CD4-positive, alpha-beta memory T cell (primary cell): Measurements from ENCODE around the gene LIPT2. TPM values are rescaled to one million over a fixed set of nuclear protein-coding genes. Genes with fewer than 3 reads are reported as not detected.

Source experiments
- CTCF ChIA-PET: fragments of 350-600 bp; sonication (Branson Sonifier 250); formaldehyde crosslinking; loops from one replicate; lab custom pipeline; 2021; ENCODE audit warnings: inconsistent platforms; ENCODE audit not compliant: partially characterized antibody; lab: Charles Lee
- POLR2A ChIA-PET: fragments of 350-600 bp; sonication (Branson Sonifier 250); formaldehyde crosslinking; loops from one replicate; lab custom pipeline; 2021; ENCODE audit not compliant: partially characterized antibody; lab: Charles Lee
- DNase-seq, 5 donors: peaks; one replicate each; pipeline versions ENCODE4 v3.0.0 to v3.0.0-alpha.2; 2020 to 2022; ENCODE audit warnings: mixed read lengths in 1 of 5
- H3K27ac ChIP-seq: one replicate; pipeline ENCODE4 v1.7.0; 2013; ENCODE audit warnings: low read depth, low read length
- H3K27me3 ChIP-seq: 2 replicates; pipeline ENCODE4 v1.7.0; 2013; ENCODE audit warnings: mild to moderate bottlenecking, low read length, moderate library complexity; ENCODE audit not compliant: insufficient read depth
- H3K36me3 ChIP-seq: 2 replicates; pipeline ENCODE4 v1.7.0; 2013; ENCODE audit warnings: mild to moderate bottlenecking, low read length, moderate library complexity; ENCODE audit not compliant: insufficient read depth
- H3K4me1 ChIP-seq: 2 replicates; pipeline ENCODE4 v1.7.0; 2013; ENCODE audit warnings: mild to moderate bottlenecking, low read length, moderate library complexity; ENCODE audit not compliant: insufficient read depth
- H3K4me3 ChIP-seq, 2 donors: one replicate each; pipeline ENCODE4 v1.7.0; 2013; ENCODE audit warnings: low read length in 2 of 2, mild to moderate bottlenecking in 1 of 2
- H3K9me3 ChIP-seq, 2 donors: one replicate each; pipeline ENCODE4 v1.7.0; 2013; ENCODE audit warnings: low read length in 2 of 2, control low read depth in 1 of 2; ENCODE audit not compliant: control insufficient read depth in 1 of 2
- H3K27ac Mint-ChIP-seq, 7 donors: one replicate each; pipeline ENCODE4 v1.8.0; 2020 to 2021; ENCODE audit warnings: mixed read lengths in 7 of 7, mild to moderate bottlenecking in 6 of 7, inconsistent platforms in 3 of 7, moderate library complexity in 3 of 7
- H3K27me3 Mint-ChIP-seq, 2 donors: one replicate each; pipeline ENCODE4 v1.8.0; 2020 to 2021; ENCODE audit warnings: mixed read lengths in 2 of 2
- H3K36me3 Mint-ChIP-seq, 2 donors: one replicate each; pipeline ENCODE4 v1.8.0; 2020 to 2021; ENCODE audit warnings: mixed read lengths in 2 of 2, inconsistent platforms in 1 of 2, mild to moderate bottlenecking in 1 of 2
- H3K4me1 Mint-ChIP-seq, 4 donors: one replicate each; pipeline ENCODE4 v1.8.0; 2020 to 2021; ENCODE audit warnings: mixed read lengths in 4 of 4, mild to moderate bottlenecking in 1 of 4
- H3K4me3 Mint-ChIP-seq, 8 donors: one replicate each; pipeline ENCODE4 v1.8.0; 2020 to 2021; ENCODE audit warnings: mixed read lengths in 8 of 8, mild to moderate bottlenecking in 7 of 8, moderate library complexity in 6 of 8, inconsistent platforms in 3 of 8
- H3K9me3 Mint-ChIP-seq, 8 donors: one replicate each; pipeline ENCODE4 v1.8.0; 2020 to 2021; ENCODE audit warnings: mixed read lengths in 8 of 8, mild to moderate bottlenecking in 5 of 8, inconsistent platforms in 3 of 8, moderate library complexity in 1 of 8
- intact Hi-C: fragments of 100-400 bp; cut with micrococcal nuclease; formaldehyde crosslinking; loops from one replicate; pipeline ENCODE4 v1.15.1; 2023
- polyA plus RNA-seq, 2 donors: library from polyadenylated mRNA; unstranded; fragments of 300-500 nt; fragmentation: Illumina TruSeq; gene quantifications; one replicate each; pipeline ENCODE4 v1.2.3, GENCODE V29; 2021
- total RNA-seq, 2 experiments: library from RNA; stranded (reverse); gene quantifications; one replicate each; pipeline ENCODE4 v1.2.3, GENCODE V29; 2021

The LIPT2 gene
- total and polyA plus RNA-seq, 4 experiments from 2014 or later = 8.0 to 19.6 (median 12.6) TPM

- H3K27me3 ChIP-seq = no peaks in the 10 kb centered on the region
- ChIA-PET POLR2A (interaction anchor here (0.7 to 1.5 kb wide), 4 partner anchors 44 to 194 kb away, joined by 3 to 9 read pairs (median 5); partner anchors contain the start of genes LIPT2 and PGM2L1), CTCF (interaction anchor here (0.6 to 14.3 kb wide), 23 partner anchors 8 to 197 kb away, joined by 3 to 339 read pairs (median 6); partner anchors contain the start of genes LIPT2 and PGM2L1)
- Mint-ChIP-seq H3K4me3 (no peak overlapping the region), H3K27ac (no peak overlapping the region), H3K4me1 (peaks cover 0 to 4% (median 2%) of the 10 kb centered on the region in 4 donors), H3K36me3 (no peaks in the 10 kb centered on the region), H3K27me3 (peaks cover 6 to 18% of the 10 kb centered on the region in 2 donors), H3K9me3 (no peaks in the 10 kb centered on the region)
- H3K36me3 ChIP-seq = no peaks in the 10 kb centered on the region
- no peaks in the 10 kb centered on the region for H3K9me3 ChIP-seq
- no peak overlapping the region for H3K27ac ChIP-seq
- peak; percentile 55 to 72 (median 65) for DNase-seq
- intact Hi-C loops = loop anchor here (1.0 kb wide), 2 partner anchors 61 to 193 kb away; no protein-coding TSS in a partner anchor
- no peak overlapping the region for H3K4me3 ChIP-seq
- no peaks in the 10 kb centered on the region for H3K4me1 ChIP-seq
Observed at GRCh38 chr11:74449369-74449931, 44.1 kb downstream of the LIPT2 start.

- no peaks in the 10 kb centered on the region for H3K36me3 ChIP-seq
- Mint-ChIP-seq H3K27ac (no peak overlapping the region), H3K4me3 (no peak overlapping the region), H3K36me3 (no peaks in the 10 kb centered on the region), H3K4me1 (peaks cover 0 to 2% (median 0%) of the 10 kb centered on the region in 4 donors), H3K9me3 (no peaks in the 10 kb centered on the region), H3K27me3 (peaks cover 2 to 12% of the 10 kb centered on the region in 2 donors)
- POLR2A ChIA-PET = no interaction called here
- no peaks in the 10 kb centered on the region for H3K4me1 ChIP-seq
- no peak for DNase-seq
- CTCF ChIA-PET = interaction anchor here (0.6 to 14.3 kb wide), 11 partner anchors 10 to 195 kb away, joined by 3 to 339 read pairs (median 3); partner anchors contain the start of gene PGM2L1
- no peak overlapping the region for H3K27ac ChIP-seq
- H3K4me3 ChIP-seq = no peak overlapping the region
- intact Hi-C loops = no loop called here
- no peaks in the 10 kb centered on the region for H3K9me3 ChIP-seq
- H3K27me3 ChIP-seq = no peaks in the 10 kb centered on the region
Observed at GRCh38 chr11:74447720-74448119, 45.8 kb downstream of the LIPT2 start.

- peaks cover 0 to 2% (median 0%) of the 10 kb centered on the region in 4 donors for H3K4me1 Mint-ChIP-seq
- intact Hi-C loops = no loop called here
Observed at GRCh38 chr11:74446532-74446938, 47.0 kb downstream of the LIPT2 start.

GRCh38 chr11:74444173-74444826 lies 49.2 kb downstream of the LIPT2 start:
- H3K36me3 Mint-ChIP-seq = no peaks in the 10 kb centered on the region
- H3K4me1 Mint-ChIP-seq = no peaks in the 10 kb centered on the region
- H3K27ac ChIP-seq = no peak overlapping the region
- CTCF ChIA-PET = interaction anchor here (1.0 to 14.3 kb wide), 7 partner anchors 8 to 189 kb away, joined by 3 to 339 read pairs (median 8); no protein-coding TSS in a partner anchor
- H3K36me3 ChIP-seq = no peaks in the 10 kb centered on the region
- peaks cover 0 to 13% (median 0%) of the 10 kb centered on the region in 8 donors for H3K9me3 Mint-ChIP-seq
- DNase-seq = no peak
- H3K4me1 ChIP-seq = no peaks in the 10 kb centered on the region
- no peak overlapping the region for H3K27ac Mint-ChIP-seq
- H3K9me3 ChIP-seq = no peaks in the 10 kb centered on the region
- H3K4me3 Mint-ChIP-seq = no peak overlapping the region
- H3K27me3 ChIP-seq = no peaks in the 10 kb centered on the region
- H3K4me3 ChIP-seq = no peak overlapping the region
- intact Hi-C loops = no loop called here
- POLR2A ChIA-PET = interaction anchor here (1.1 kb wide), 1 partner anchor 58 kb away, joined by 3 read pairs; no protein-coding TSS in a partner anchor
- peaks cover 2 to 4% of the 10 kb centered on the region in 2 donors for H3K27me3 Mint-ChIP-seq

More at GRCh38 chr11:74446532-74446938, 47.0 kb downstream of the LIPT2 start:
- no peak overlapping the region for H3K4me3 ChIP-seq
- no peaks in the 10 kb centered on the region for H3K4me1 ChIP-seq
- POLR2A ChIA-PET = no interaction called here
- H3K36me3 ChIP-seq = no peaks in the 10 kb centered on the region
- peaks cover 0 to under 1% (median 0%) of the 10 kb centered on the region in 8 donors for H3K9me3 Mint-ChIP-seq
- CTCF ChIA-PET = interaction anchor here (1.8 to 14.3 kb wide), 3 partner anchors 10 to 67 kb away, joined by 5 to 339 read pairs (median 10); no protein-coding TSS in a partner anchor
- DNase-seq = no peak
- no peak overlapping the region for H3K27ac ChIP-seq
- no peaks in the 10 kb centered on the region for H3K27me3 ChIP-seq
- H3K4me3 Mint-ChIP-seq = no peak overlapping the region
- H3K36me3 Mint-ChIP-seq = no peaks in the 10 kb centered on the region
- H3K27ac Mint-ChIP-seq = no peak overlapping the region
- H3K27me3 Mint-ChIP-seq = peaks cover 2 to 8% of the 10 kb centered on the region in 2 donors
- no peaks in the 10 kb centered on the region for H3K9me3 ChIP-seq

- no peaks in the 10 kb centered on the region for H3K4me1 ChIP-seq
- H3K4me3 ChIP-seq = no peak overlapping the region
- no peaks in the 10 kb centered on the region for H3K4me1 Mint-ChIP-seq
- H3K27ac ChIP-seq = no peak overlapping the region
- intact Hi-C loops = no loop called here
- H3K9me3 Mint-ChIP-seq = peaks cover 0 to 13% (median 0%) of the 10 kb centered on the region in 8 donors
- no peaks in the 10 kb centered on the region for H3K36me3 Mint-ChIP-seq
- CTCF ChIA-PET = interaction anchor here (1.2 to 14.3 kb wide), 5 partner anchors 9 to 122 kb away, joined by 3 to 339 read pairs (median 5); no protein-coding TSS in a partner anchor
- H3K4me3 Mint-ChIP-seq = no peak overlapping the region
- POLR2A ChIA-PET = no interaction called here
- H3K27me3 ChIP-seq = no peaks in the 10 kb centered on the region
- DNase-seq = no peak
- peaks cover 1 to 2% of the 10 kb centered on the region in 2 donors for H3K27me3 Mint-ChIP-seq
- H3K9me3 ChIP-seq = no peaks in the 10 kb centered on the region
- no peaks in the 10 kb centered on the region for H3K36me3 ChIP-seq
- H3K27ac Mint-ChIP-seq = no peak overlapping the region
Observed at GRCh38 chr11:74443071-74443864, 50.3 kb downstream of the LIPT2 start.

DNA sequence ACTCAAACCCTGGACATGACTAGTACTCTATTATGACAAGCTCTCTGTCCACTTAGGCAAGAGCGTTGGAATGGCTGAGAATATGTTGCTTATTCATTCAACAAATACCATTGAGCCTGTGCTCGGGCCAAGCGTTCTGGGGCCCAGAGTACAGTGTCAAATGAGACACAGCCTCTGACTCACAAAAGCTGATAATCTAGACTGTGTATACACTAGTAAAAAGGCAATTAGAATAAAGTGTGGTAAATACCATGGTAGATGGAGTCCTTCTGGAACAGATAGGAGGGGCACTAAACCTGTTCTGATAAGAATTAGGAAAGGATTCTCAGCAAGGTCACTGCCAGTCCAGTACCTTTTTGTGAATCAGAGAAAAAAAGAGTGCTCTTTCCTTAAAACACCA lies 50.9 kb downstream of the LIPT2 start:
- H3K36me3 ChIP-seq = no peaks in the 10 kb centered on the region
- Mint-ChIP-seq H3K4me3 (no peak overlapping the region), H3K9me3 (peaks cover 0 to 13% (median 0%) of the 10 kb centered on the region in 8 donors), H3K27ac (no peak overlapping the region), H3K4me1 (no peaks in the 10 kb centered on the region), H3K27me3 (peaks cover 1 to 2% of the 10 kb centered on the region in 2 donors), H3K36me3 (no peaks in the 10 kb centered on the region)
- no peak for DNase-seq
- H3K27ac ChIP-seq = no peak overlapping the region
- H3K27me3 ChIP-seq = no peaks in the 10 kb centered on the region
- CTCF ChIA-PET = interaction anchor here (0.6 to 14.3 kb wide), 4 partner anchors 10 to 51 kb away, joined by 3 to 339 read pairs (median 3); no protein-coding TSS in a partner anchor
- H3K4me3 ChIP-seq = no peak overlapping the region
- POLR2A ChIA-PET = no interaction called here
- no peaks in the 10 kb centered on the region for H3K4me1 ChIP-seq
- H3K9me3 ChIP-seq = no peaks in the 10 kb centered on the region
- intact Hi-C loops = no loop called here
